Neural cell (in vitro differentiated cells): ENCODE data around the gene ACOX3. TPM values are rescaled to one million over a fixed set of nuclear protein-coding genes. Genes with fewer than 3 reads are reported as not detected.

ENCODE experiments used
- H2AFZ ChIP-seq: fragments of 200-600, 300-800 bp; sonication (generic), shearing (Covaris generic); 2 replicates; pipeline ENCODE4 v1.6.0; 2014; ENCODE audit warnings: low read depth, mild to moderate bottlenecking, antibody characterized with exemption, low read length, moderate library complexity
- H3F3A ChIP-seq: fragments of 200-600 bp; shearing (Covaris generic); 2 replicates; pipeline ENCODE4 v1.6.1; 2016; ENCODE audit warnings: mild to moderate bottlenecking, moderate library complexity, mixed read lengths, antibody characterized with exemption, low read length; ENCODE audit not compliant: insufficient read depth, poor library complexity, severe bottlenecking
- H3K27ac ChIP-seq: fragments of 200-600, 300-800 bp; sonication (generic), shearing (Covaris generic); 2 replicates; pipeline ENCODE4 v1.5.1; 2014; ENCODE audit warnings: mild to moderate bottlenecking, low read length, moderate library complexity
- H3K27me3 ChIP-seq: fragments of 300-800, 200-600 bp; sonication (generic), shearing (Covaris generic); 2 replicates; pipeline ENCODE4 v1.6.0; 2014; ENCODE audit warnings: mild to moderate bottlenecking, low read depth, low read length, moderate library complexity; ENCODE audit not compliant: insufficient read depth
- H3K36me3 ChIP-seq: fragments of 300-800, 200-600 bp; sonication (generic), shearing (Covaris generic); 2 replicates; pipeline ENCODE4 v1.5.1; 2014; ENCODE audit warnings: mild to moderate bottlenecking, antibody characterized with exemption, low read length, moderate library complexity; ENCODE audit not compliant: insufficient read depth
- H3K4me2 ChIP-seq: fragments of 300-800, 200-600 bp; sonication (generic), shearing (Covaris generic); 2 replicates; pipeline ENCODE4 v1.6.0; 2014; ENCODE audit warnings: mild to moderate bottlenecking, low read length
- H3K4me3 ChIP-seq: fragments of 300-800, 200-600 bp; sonication (generic), shearing (Covaris generic); 2 replicates; pipeline ENCODE4 v1.5.1; 2014; ENCODE audit warnings: mild to moderate bottlenecking, low read length, moderate library complexity
- H3K79me2 ChIP-seq: fragments of 200-600 bp; shearing (Covaris generic); replicated peaks from 2 replicates; pipeline ENCODE4 v1.6.0; 2014; ENCODE audit warnings: mild to moderate bottlenecking, low read length, moderate library complexity; ENCODE audit not compliant: insufficient read depth
- H3K9ac ChIP-seq: fragments of 300-800, 200-600 bp; sonication (generic), shearing (Covaris generic); 2 replicates; pipeline ENCODE4 v1.6.1; 2016; ENCODE audit warnings: mild to moderate bottlenecking, low read length, mixed read lengths
- H3K9me2 ChIP-seq: fragments of 200-600 bp; shearing (Covaris generic); 2 replicates; pipeline ENCODE4 v1.6.1; 2016; ENCODE audit warnings: mild to moderate bottlenecking, low read length, mixed read lengths; ENCODE audit not compliant: insufficient read depth
- H3K9me3 ChIP-seq: fragments of 200-600, 300-800 bp; sonication (generic), shearing (Covaris generic); 2 replicates; pipeline ENCODE4 v1.6.1; 2016; ENCODE audit warnings: mild to moderate bottlenecking, mixed run types, low read length, moderate library complexity, mixed read lengths
- H4K20me1 ChIP-seq: fragments of 200-600 bp; shearing (Covaris generic); 2 replicates; pipeline ENCODE4 v1.6.1; 2016; ENCODE audit warnings: mild to moderate bottlenecking, mixed run types; ENCODE audit not compliant: insufficient read depth
- CTCF ChIP-seq: fragments of 450-650 bp; IDR thresholded peaks from 2 replicates; pipeline ENCODE4 v1.5.1; 2014; ENCODE audit warnings: antibody characterized with exemption, mild to moderate bottlenecking, moderate library complexity; ENCODE audit not compliant: poor library complexity, severe bottlenecking
- EP300 ChIP-seq: fragments of 450-650 bp; conservative IDR thresholded peaks from 2 replicates; pipeline ENCODE4 v1.6.1; 2014; ENCODE audit warnings: antibody characterized with exemption, mild to moderate bottlenecking, moderate library complexity; ENCODE audit not compliant: poor library complexity, severe bottlenecking
- EZH2 ChIP-seq: fragments of 200-600, 300-800 bp; shearing (Covaris generic), sonication (generic); IDR thresholded peaks from 2 replicates; pipeline ENCODE4 v1.6.1; 2014; ENCODE audit warnings: antibody characterized with exemption, low read length, borderline replicate concordance, mild to moderate bottlenecking; ENCODE audit not compliant: insufficient read depth, poor library complexity, severe bottlenecking
- MXI1 ChIP-seq: fragments of 450-650 bp; conservative IDR thresholded peaks from 2 replicates; pipeline ENCODE4 v1.6.1; 2014; ENCODE audit warnings: antibody characterized with exemption, mild to moderate bottlenecking; ENCODE audit not compliant: poor library complexity, severe bottlenecking
- POLR2AphosphoS5 ChIP-seq: IDR thresholded peaks from 2 replicates; pipeline ENCODE4 v1.6.1; 2012
- RAD21 ChIP-seq: fragments of 450-650 bp; conservative IDR thresholded peaks from 2 replicates; pipeline ENCODE4 v1.6.1; 2014; ENCODE audit warnings: antibody characterized with exemption, mild to moderate bottlenecking, moderate library complexity
- SMC3 ChIP-seq: fragments of 450-650 bp; conservative IDR thresholded peaks from 2 replicates; pipeline ENCODE4 v1.6.1; 2014; ENCODE audit warnings: antibody characterized with exemption, mild to moderate bottlenecking, moderate library complexity; ENCODE audit not compliant: poor library complexity
- TAF1 ChIP-seq: IDR thresholded peaks from 2 replicates; pipeline ENCODE4 v1.6.1; 2012; ENCODE audit warnings: low read depth
- polyA plus RNA-seq: library from polyadenylated mRNA; depleted of rRNA; stranded (reverse); fragments of >200 nt; gene quantifications from 2 replicates; pipeline ENCODE4 v1.2.3, GENCODE V29; 2014
- TF ChIP-seq, protein P1 (sequence below): IDR thresholded peaks from 2 replicates; pipeline ENCODE4 v1.6.1; 2012; ENCODE audit warnings: borderline replicate concordance

The ACOX3 gene
- polyA plus RNA-seq, 1 donor from 2014 or later, result 13.2 TPM

DNA sequence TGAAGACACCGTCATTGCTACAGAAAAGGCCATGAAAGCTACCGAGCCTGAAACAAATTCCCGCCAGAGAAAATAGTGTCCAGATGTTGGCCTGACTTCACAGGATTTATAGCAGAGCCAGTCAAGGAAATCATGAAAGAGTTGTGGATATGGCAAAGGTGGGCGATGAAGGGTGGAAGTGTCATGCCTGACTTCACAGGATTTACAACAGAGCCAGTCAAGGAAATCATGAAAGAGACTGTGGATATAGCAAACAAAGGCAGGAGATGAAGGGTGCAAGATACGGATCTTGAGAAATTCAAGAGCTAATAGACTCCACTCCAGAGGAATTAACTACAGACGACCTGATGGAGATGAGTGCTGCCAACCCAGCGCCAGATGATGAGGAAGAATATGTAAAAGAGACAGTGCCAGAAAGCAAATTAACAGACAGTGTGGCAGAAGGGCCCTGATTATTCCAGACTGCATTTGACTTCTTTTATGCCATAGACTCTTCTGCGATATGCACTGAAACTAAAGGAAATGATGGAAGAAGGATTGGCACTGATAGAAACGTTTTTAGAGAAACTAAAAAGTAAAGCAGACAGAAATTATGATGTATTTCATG, 17.2 kb upstream of the ACOX3 start:
- Histone ChIP-seq H3F3A (no peaks in the 10 kb centered on the region), H3K36me3 (peaks cover 9% of the 10 kb centered on the region), H3K79me2 (no peaks in the 10 kb centered on the region), H3K4me3 (no peak overlapping the region), H3K9me3 (no peaks in the 10 kb centered on the region), H2AFZ (no peak overlapping the region), H3K9me2 (no peaks in the 10 kb centered on the region), H4K20me1 (no peaks in the 10 kb centered on the region), H3K9ac (no peak overlapping the region), H3K4me2 (no peak overlapping the region), H3K27me3 (no peaks in the 10 kb centered on the region), H3K27ac (no peak overlapping the region)
- TF ChIP-seq EZH2, result no peak
- TF ChIP-seq SMC3, result no peak
- TF ChIP-seq EP300, result no peak
- no peak for TF ChIP-seq CTCF
- TF ChIP-seq, protein P1, sequence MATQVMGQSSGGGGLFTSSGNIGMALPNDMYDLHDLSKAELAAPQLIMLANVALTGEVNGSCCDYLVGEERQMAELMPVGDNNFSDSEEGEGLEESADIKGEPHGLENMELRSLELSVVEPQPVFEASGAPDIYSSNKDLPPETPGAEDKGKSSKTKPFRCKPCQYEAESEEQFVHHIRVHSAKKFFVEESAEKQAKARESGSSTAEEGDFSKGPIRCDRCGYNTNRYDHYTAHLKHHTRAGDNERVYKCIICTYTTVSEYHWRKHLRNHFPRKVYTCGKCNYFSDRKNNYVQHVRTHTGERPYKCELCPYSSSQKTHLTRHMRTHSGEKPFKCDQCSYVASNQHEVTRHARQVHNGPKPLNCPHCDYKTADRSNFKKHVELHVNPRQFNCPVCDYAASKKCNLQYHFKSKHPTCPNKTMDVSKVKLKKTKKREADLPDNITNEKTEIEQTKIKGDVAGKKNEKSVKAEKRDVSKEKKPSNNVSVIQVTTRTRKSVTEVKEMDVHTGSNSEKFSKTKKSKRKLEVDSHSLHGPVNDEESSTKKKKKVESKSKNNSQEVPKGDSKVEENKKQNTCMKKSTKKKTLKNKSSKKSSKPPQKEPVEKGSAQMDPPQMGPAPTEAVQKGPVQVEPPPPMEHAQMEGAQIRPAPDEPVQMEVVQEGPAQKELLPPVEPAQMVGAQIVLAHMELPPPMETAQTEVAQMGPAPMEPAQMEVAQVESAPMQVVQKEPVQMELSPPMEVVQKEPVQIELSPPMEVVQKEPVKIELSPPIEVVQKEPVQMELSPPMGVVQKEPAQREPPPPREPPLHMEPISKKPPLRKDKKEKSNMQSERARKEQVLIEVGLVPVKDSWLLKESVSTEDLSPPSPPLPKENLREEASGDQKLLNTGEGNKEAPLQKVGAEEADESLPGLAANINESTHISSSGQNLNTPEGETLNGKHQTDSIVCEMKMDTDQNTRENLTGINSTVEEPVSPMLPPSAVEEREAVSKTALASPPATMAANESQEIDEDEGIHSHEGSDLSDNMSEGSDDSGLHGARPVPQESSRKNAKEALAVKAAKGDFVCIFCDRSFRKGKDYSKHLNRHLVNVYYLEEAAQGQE, result no peak
- no peak for TF ChIP-seq TAF1
- TF ChIP-seq MXI1, result no peak
- no peak for TF ChIP-seq POLR2AphosphoS5
- no peak for TF ChIP-seq RAD21

DNA sequence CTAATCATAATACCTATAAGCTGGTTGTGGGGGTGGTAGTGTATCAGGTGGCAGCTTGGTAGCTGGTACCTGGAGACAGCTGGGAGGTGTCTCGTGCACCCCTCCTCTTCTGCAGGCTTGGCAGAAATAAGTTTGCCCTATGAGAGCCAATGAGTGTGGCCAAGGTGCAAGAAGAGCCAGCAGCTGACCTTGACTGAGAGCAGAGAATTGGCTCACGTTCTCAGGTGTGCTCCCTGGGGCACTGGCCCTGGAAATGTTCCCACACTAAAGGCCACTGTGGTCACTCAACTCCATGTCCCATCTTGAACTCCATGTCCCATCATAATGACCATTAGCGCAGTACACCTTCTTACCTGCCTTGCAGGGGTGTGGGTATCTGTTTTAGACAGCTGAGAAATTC, 13.4 kb upstream of the ACOX3 start:
- Histone ChIP-seq H4K20me1 (no peaks in the 10 kb centered on the region), H3K79me2 (no peaks in the 10 kb centered on the region), H2AFZ (no peak overlapping the region), H3K9me3 (no peaks in the 10 kb centered on the region), H3F3A (no peaks in the 10 kb centered on the region), H3K27ac (no peak overlapping the region), H3K4me3 (no peak overlapping the region), H3K4me2 (no peak overlapping the region), H3K36me3 (peaks cover 9% of the 10 kb centered on the region), H3K9ac (no peak overlapping the region), H3K9me2 (no peaks in the 10 kb centered on the region), H3K27me3 (no peaks in the 10 kb centered on the region)
- no peak for TF ChIP-seq TAF1
- TF ChIP-seq SMC3, result no peak
- TF ChIP-seq POLR2AphosphoS5, result no peak
- TF ChIP-seq EP300, result no peak
- TF ChIP-seq EZH2, result no peak
- TF ChIP-seq CTCF, result no peak
